ENCODE results near the gene RSRP1.

Gene RSRP1

DNA sequence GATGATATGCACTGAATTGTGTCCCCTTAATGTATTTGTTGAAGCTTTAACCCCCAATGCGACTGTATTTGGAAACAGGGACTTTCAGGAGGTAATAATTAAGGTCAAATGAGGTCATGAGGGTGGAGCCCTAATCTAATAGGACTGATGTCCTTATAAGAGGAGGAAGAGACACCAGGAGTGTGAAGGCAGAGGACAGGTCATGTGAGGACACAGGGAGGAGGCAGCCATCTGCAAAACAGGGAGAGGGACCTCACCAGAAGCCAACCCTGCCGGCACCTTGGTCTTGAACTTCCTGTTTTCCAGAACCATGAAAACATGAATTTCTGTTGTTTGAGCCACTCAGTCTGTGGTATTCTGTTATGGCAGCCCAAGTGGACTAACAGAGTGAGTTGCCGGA, 30.2 kb downstream of the RSRP1 start:
- no peak for DNase-seq

- no peak for DNase-seq
Observed at GRCh38 chr1:25216123-25216522, 31.1 kb downstream of the RSRP1 start.

DNA sequence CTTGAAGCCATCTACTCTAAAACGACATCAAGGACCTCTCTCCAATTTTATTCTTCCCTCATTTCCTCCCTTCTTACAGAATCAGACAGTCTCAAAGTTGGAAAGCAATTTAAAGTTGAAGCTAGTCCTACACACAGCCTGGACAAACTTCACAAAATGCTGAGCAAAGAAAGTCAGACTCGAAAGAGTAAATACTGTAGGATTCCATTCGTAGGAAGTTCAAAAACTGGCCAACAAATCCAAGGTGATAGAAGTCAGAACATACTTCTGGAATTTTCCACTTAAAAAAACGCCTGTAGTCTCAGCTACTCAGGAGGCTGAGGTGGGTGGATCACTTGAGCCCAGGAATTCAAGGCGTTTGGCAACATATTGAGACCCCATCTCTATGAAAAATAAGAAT, 34.5 kb downstream of the RSRP1 start:
- DNase-seq = no peak

GRCh38 chr1:25210728-25211127, 36.5 kb downstream of the RSRP1 start:
- no peak for DNase-seq

GRCh38 chr1:25209516-25209915, 37.7 kb downstream of the RSRP1 start:
- DNase-seq = no peak

GRCh38 chr1:25208561-25209222, 38.6 kb downstream of the RSRP1 start:
- no peak for DNase-seq

DNA sequence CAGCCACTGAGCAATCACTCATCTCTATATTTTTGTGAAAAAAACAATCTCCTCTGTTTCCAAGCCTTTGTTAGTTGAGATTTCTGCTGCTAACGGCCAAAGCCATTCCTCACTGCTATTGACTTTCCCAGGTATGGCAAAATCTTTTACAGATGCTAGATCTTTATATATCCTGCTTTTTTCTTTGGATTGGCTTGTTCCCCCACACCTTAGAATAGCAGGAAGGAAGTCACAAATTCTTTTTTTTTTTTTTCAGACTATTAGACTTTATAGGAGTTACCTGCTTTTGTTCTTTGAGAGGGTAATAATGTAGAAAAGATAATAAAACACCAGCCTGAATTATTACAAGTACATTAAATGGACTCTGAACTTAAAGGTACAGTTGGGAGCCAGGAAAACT, 39.2 kb downstream of the RSRP1 start:
- DNase-seq = no peak

DNA sequence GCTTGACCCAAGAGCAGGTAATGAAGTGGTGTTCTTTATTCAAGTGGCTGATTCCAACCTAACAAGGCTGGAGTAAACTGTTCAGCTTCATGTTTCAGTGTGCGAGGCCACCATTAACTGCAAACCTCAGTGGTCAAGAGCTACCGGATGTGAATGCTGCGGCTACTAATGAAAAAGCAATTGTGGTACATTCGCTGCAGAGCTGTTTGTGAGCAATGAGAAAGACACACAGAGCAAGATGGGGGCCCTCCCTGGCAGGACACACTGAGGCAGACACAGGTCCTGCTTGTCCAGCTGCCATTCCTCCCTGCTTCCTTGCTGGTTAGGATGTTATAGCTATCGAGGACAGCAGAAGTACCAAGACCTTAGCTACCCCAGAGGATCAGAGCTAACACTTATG, 41.1 kb downstream of the RSRP1 start:
- no peak for DNase-seq

DNA sequence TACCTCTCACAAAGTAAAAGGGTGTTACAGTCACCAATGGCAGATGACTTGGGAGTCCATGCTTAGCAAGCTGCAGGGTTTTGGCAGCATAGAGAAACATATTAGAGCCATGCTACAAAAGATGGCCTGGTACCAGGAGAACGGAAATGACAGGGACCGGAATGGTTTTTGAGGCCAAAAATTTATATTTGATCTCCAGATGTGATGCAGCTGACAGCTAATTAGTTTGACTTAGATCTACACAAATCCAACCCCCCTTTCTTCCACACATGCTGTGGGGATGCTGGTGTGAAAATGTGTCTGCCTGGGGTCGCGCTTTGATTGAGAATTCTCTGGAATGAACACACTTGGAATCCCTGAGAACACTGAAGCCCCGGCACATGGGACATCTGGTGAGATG, 41.5 kb downstream of the RSRP1 start:
- no peak for DNase-seq

DNA sequence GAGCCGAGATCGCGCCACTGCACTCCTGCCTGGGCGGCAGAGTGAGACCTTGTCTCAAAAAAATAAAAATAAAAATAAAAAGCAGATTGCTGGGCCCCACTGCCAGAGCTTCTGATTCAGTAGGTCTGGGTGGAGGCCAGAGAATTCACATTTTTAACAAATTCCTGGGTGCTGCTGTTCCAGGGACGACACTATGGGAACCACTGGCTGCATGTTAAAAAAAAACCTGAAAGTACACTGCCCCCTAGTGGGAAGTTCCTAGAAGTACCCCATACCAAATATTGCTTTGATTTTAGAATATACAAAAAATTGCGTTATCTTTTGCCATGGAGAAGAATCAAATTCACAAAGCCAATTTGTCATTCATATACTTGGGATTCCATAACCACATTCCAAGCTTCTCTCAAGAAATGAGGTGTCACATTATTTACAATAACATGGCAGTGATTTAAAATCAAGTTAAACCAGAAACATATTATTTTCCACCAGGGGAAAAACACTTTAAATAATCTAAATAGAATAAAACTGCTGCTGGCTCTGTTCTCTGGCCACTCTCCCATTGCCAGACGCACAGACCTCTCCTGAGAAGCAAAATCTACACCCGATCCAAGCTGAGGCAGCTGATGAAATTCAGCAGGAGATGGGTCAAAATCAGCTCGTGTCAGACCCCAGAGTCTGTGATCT, 42.3 kb downstream of the RSRP1 start:
- DNase-seq = no peak

- no peak for DNase-seq
Observed at GRCh38 chr1:25201006-25201405, 46.2 kb downstream of the RSRP1 start.

DNA sequence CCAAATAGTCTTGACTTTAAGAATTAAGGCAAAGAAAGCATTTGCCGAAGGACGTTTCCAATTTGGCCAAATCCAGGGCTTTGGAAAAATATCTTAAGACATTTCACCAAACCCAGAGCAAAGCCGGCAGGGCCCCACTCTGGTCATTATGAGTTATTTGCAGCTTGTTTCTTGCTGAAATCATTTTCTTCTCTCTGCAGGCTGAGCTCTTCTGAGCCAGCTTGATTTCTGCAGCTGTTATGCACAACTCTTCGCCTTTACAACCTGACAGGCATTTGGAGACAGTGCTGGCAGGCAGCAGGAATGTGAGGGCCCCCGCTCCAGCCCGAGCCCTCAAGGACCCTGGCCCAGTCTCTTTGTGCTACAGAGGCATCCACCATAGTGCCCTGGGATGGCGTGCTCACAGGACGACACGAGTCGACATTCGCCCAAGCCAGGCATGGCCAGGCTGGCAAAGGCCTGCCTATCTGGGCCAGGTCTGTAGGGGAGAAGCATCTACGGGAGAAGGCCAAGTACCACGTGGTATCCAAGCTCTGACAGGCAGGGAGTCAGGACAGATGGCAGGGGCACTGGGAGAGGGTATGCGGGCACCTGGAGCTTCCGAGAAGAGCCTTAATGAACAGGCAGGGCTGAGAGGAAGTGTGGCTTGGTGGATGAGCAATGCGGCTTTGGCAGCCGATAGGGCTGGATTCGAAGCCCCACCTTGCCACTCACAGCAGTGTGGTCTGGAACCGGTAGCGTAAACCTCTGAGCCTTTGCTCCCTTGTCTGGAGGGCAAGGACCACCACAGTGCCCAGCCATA, 47.2 kb downstream of the RSRP1 start:
- DNase-seq = no peak

GRCh38 chr1:25198663-25199252, 48.5 kb downstream of the RSRP1 start:
- no peak for DNase-seq

- no peak for DNase-seq
Observed at GRCh38 chr1:25197982-25198662, 49.1 kb downstream of the RSRP1 start.

- DNase-seq = no peak
Observed at GRCh38 chr1:25197235-25197975, 49.8 kb downstream of the RSRP1 start.

GRCh38 chr1:25196830-25197229, 50.4 kb downstream of the RSRP1 start:
- no peak for DNase-seq

- DNase-seq = no peak
Observed at GRCh38 chr1:25195835-25196234, 51.4 kb downstream of the RSRP1 start.

DNA sequence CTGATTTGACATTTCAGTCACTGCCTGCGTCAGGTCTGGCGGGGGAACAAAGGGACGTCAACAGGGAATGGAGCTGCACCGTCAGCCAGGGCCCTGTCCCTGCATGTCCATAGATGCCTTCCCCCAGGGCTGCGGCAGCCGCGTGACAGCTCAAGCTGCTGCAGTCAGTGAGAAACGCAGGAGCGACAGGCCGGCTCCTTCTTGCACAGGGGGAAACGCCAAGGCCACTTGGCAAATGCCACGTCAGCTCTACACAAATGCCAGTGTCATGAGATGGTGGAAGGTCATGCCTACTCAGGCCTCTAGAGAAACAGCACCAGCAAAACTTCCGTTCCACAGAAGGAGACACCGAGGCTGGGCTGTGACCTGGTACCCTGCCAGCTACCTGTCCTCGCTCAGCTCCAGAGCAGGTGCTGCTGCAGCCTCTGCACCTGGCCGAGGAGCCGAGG, 52.7 kb downstream of the RSRP1 start:
- no peak for DNase-seq

DNA sequence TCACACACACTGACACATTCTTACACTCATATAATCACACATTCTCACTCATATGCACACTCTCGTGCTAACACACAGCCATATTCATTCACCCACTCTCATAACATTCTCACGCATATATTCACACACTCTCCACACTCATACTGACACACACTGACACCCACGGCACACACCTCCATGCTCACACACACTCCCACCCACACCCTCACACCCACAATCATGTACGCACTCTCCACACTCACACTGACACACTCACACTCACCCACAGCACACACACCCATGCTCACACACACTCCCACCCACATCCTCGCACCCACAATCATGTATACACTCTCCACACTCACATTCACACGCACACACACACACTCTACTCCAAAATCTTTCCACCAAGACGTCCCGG, 53.2 kb downstream of the RSRP1 start:
- DNase-seq = no peak

DNA sequence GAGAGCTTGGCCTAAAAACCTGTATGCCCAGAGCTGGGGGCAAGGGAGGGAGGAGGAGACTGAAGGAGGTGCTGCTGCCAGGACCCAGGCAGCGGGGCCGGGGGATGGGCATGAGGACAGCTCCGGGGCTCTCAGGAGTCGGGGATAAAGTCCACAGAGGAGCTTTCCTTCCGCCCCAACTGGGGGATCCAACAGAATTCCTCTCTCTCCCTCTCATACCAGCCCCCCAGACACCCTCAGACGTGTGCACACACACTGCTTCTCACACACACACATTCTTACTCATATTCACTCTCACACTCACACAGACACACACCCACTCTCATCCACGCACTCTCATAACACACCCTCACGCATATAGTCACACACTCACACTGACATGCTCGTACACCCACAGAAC, 54.0 kb downstream of the RSRP1 start:
- DNase-seq = no peak

Data from activated naive CD4-positive, alpha-beta T cell treated with Interleukin-2 at 50 U/mL for 16 hours (primary cell).